ENCODE data around the gene MC3R.

The MC3R gene

GRCh38 chr20:56271974-56272373 lies 23.4 kb downstream of the MC3R start:
- no peak for DNase-seq (ENCODE audit: low read depth in 1 of 2, low spot score in 1 of 2)
- in situ Hi-C loops (cut with HindIII; ENCODE audit: low pct_unique_long_range_greater_than_20kb, low sequenced_read_pairs), result no loop called here
- no peak for TF ChIP-seq JUND (IDR thresholded peaks at IDR 0.05; ENCODE audit: low read depth)

GRCh38 chr20:56273491-56273890 lies 25.0 kb downstream of the MC3R start:
- in situ Hi-C loops (cut with HindIII; ENCODE audit: low pct_unique_long_range_greater_than_20kb, low sequenced_read_pairs), result no loop called here
- no peak for DNase-seq (ENCODE audit: low read depth in 1 of 2, low spot score in 1 of 2)
- no peak for TF ChIP-seq JUND (IDR thresholded peaks at IDR 0.05; ENCODE audit: low read depth)

DNA sequence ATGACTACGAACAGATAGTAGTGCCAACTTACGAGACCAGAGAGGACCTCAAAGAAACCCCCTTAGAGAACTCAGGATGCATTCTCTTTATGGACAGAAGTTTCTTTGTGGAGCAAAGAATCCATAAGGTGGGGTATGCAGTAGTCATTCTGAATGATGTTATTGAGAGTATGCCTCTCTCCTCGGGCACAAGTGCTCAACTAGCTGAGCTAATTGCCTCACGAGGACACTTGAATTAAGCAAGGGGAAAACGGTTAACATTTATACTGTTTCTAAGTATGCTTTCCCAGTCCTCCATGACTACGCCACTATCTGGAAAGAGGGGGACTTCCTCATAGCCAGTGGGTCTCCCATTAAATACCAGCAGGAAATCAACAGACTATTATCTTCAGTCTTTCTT lies 25.6 kb downstream of the MC3R start:
- in situ Hi-C loops (cut with HindIII; ENCODE audit: low pct_unique_long_range_greater_than_20kb, low sequenced_read_pairs), result no loop called here
- no peak for TF ChIP-seq JUND (IDR thresholded peaks at IDR 0.05; ENCODE audit: low read depth)
- DNase-seq (ENCODE audit: low read depth in 1 of 2, low spot score in 1 of 2), result no peak

DNA sequence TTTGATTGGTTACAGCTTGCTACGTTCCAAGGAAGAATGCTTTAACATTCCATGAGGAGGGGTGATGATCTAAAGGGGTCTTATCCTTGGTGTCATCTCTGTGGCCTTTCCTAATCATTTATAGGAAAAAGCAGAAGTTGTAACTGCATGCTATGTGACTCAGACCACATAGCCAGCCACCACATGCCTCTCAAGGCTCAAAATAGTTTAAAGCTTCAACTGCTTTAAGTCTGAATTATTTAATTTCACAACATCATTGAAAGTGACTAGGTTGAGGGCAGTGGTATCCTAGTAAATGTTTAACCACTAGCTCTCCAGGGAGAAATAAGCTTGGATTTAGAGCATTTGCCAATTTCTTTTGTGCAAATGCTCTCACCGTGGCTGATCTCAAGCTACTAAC lies 29.7 kb downstream of the MC3R start:
- DNase-seq (ENCODE audit: low read depth in 1 of 2, low spot score in 1 of 2), result no peak
- in situ Hi-C loops (cut with HindIII; ENCODE audit: low pct_unique_long_range_greater_than_20kb, low sequenced_read_pairs), result no loop called here
- no peak for TF ChIP-seq JUND (IDR thresholded peaks at IDR 0.05; ENCODE audit: low read depth)

DNA sequence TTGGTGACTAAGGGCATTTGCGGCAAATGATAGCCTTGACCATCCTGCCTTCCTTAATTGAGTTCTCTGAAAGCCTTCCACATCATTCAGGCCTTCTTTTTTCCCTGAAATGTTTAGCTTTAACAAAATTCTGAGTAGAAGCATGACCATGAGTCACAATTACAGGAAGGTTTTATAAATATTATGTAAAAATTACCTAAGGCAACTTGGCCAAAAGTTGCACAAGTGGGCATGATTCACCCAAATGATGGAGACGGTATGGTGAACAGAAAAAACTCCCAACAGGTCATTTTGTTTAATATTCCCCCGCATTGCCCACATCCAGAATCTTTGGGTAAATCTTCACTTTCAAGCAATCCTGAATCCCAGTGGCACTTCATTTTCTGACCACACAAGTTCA lies 37.0 kb downstream of the MC3R start:
- DNase-seq (ENCODE audit: low read depth in 1 of 2, low spot score in 1 of 2), result no peak
- TF ChIP-seq JUND (IDR thresholded peaks at IDR 0.05; ENCODE audit: low read depth), result no peak
- in situ Hi-C loops (cut with HindIII; ENCODE audit: low pct_unique_long_range_greater_than_20kb, low sequenced_read_pairs), result no loop called here

DNA sequence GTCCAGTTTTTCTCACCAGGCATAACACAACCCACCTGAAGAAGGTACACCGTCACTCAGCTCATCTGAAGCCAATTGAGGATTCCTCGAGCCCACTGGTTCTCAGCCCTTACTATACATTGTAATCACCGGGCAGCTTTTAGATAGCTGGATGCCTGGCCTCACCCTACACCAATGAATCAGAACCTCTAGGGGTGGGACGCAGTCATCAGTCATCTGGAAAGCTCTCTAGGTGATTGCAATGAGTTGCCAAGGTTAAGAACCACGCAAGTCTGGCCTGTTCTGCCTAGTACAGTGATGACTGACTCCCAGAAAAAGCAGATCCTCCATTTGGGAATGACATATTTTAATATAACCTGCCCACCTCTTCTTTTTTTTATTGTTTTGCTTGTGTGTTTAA lies 41.1 kb downstream of the MC3R start:
- no peak for TF ChIP-seq JUND (IDR thresholded peaks at IDR 0.05; ENCODE audit: low read depth)
- no peak for DNase-seq (ENCODE audit: low read depth in 1 of 2, low spot score in 1 of 2)
- in situ Hi-C loops (cut with HindIII; ENCODE audit: low pct_unique_long_range_greater_than_20kb, low sequenced_read_pairs), result no loop called here

GRCh38 chr20:56299362-56299761 lies 50.8 kb downstream of the MC3R start:
- no peak for TF ChIP-seq JUND (IDR thresholded peaks at IDR 0.05; ENCODE audit: low read depth)
- no peak for DNase-seq (ENCODE audit: low read depth in 1 of 2, low spot score in 1 of 2)
- in situ Hi-C loops (cut with HindIII; ENCODE audit: low pct_unique_long_range_greater_than_20kb, low sequenced_read_pairs), result no loop called here

Data from T47D (cell line).